HG03103 (cell line): ENCODE data around the gene TUSC2.
A peak's percentile ranks its signal among the peaks of the same experiment; 100 is the strongest.

Experiments used
- ATAC-seq: cut with Tn5 transposase; IDR thresholded peaks from one replicate; pipeline ENCODE4 v1.9.1; 2021; ENCODE audit warnings: low read depth; ENCODE audit not compliant: unreplicated experiment

TUSC2 gene, protein sequence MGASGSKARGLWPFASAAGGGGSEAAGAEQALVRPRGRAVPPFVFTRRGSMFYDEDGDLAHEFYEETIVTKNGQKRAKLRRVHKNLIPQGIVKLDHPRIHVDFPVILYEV

GRCh38 chr3:50327943-50328691 is at the start of gene TUSC2:
TUSC2 (minus strand) TSS chr3:50328223; CDS start chr3:50328099, 124 bp downstream.
- ATAC-seq, result peak; percentile 84

GRCh38 chr3:50375258-50375931 is 47.4 kb upstream of the TUSC2 start:
- no peak for ATAC-seq

DNA sequence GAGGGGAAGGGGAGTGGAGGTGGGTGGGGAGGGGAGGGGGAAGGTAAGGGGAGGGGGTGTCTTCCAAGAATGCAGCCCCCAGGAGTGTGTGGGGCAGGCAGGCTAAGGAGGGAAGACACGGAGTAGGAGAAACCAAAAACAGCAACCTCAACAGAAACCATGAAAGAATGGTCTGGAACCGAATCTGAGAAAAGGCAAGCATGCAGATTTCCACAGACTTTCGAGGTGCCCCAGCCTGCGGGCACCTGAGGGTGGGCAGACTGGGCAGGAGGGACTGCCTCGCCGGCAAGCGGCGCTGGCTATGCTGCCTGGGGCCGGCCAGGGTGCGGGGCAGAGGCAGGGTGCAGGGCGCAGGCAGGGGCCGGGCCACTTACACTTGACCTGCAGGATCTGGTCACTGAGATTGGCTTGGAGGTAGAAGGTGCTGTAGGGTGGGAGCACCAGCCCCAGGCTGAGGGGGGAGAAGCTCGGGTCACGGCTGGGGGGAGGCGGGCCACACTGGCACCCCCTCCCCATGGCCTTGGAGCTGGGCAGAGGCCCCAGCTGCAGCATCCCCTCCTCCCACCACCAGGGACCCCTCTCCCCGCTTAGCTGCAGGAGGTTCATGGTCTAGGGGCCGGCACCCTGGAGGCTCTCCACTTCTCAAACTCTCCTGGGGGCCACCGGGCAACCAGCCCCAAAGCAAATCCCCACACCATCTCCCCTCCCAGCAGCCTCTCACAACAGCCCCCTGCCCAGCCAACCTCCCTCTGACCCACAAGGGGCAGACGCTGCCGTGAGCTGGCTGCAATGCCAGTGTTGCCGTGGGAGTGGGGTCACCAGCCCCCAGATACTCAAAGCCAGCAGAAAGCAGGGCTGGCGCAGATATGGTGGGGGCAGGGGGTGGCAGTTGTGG is 46.6 kb upstream of the TUSC2 start:
- no peak for ATAC-seq

GRCh38 chr3:50373146-50374051 is 45.4 kb upstream of the TUSC2 start:
- ATAC-seq, result no peak

DNA sequence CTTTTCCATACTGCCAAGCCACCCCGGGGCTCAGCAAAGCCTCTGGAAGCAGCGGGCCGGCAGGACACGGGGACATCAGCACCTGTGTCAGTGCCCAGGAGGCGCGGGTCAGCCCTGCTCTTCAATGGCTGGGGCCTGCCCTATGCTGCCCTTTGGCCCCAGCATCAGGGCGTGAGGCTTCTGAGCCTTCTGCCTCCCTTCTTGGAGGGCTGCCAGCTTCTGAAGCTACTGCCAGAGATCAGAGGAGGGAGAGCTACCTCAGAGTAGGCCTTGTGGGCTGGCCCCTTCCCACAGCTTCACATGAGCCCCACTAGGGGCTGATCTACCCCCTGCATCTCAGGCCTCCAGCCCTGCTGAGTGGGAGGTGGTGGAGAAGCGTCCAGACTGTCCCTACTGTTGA is 44.3 kb upstream of the TUSC2 start:
- ATAC-seq, result no peak

- ATAC-seq, result no peak
These were observed 43.2 kb upstream of the TUSC2 start for GRCh38 chr3:50371133-50371685.

- no peak for ATAC-seq
These were observed 42.6 kb upstream of the TUSC2 start for GRCh38 chr3:50370594-50370993.

GRCh38 chr3:50369012-50369670 is 41.1 kb upstream of the TUSC2 start:
- no peak for ATAC-seq

- no peak for ATAC-seq
These were observed 37.8 kb upstream of the TUSC2 start for GRCh38 chr3:50365842-50366220.

- ATAC-seq, result peak; percentile 91
These were observed 37.2 kb upstream of the TUSC2 start for GRCh38 chr3:50365080-50365841.

- peak; percentile 7 for ATAC-seq
These were observed 36.6 kb upstream of the TUSC2 start for GRCh38 chr3:50364573-50365079.

DNA sequence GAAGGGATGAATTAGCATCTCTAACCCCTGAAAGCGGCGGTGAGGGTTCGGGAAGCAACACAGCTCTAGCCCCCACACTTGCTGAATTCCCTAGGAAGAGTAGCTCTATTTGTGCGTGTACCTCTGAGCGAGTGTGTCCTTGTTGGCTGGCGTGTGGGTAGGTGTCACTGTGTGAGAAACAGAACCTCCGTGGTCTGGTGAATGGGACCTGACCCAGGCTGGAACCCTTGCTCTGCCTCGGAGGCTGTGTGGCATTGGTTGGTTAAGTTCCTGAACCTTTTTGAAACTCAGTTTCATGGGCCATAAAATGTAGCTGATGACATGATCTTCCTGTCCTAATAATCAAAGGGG is 31.7 kb upstream of the TUSC2 start:
- ATAC-seq, result peak; percentile 9

- ATAC-seq, result peak; percentile 99
These were observed 31.1 kb upstream of the TUSC2 start, which contains the start of gene TMEM115 for GRCh38 chr3:50358911-50359759. TMEM115 (minus strand) TSS chr3:50359521; CDS start chr3:50359063, 458 bp downstream.

DNA sequence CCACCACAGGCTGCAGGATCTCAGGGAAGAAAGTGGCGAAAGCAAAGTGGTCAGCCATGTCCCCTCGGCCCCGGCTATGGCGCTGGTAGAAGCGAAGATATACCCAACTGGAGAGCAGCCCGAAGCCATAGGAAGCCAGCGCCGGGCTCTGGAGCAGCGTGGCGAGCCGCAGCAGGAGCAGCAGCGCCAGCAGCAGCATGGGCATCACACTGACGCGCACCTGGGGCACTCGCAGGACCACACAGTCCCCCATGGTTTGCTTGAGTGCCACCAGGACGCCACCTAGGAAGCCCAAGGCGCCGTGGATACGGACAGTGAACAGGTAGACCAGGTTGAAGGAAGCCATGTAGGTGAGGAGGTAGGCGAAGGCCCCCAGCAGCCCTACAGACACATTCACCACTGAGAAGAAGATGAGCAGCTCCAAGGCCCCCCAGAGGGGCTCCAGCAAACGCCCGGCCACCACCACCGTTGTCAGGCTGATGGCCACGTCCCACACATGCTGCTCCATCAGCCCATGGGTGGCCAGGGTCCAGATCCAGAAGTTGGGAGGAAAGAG is 30.4 kb upstream of the TUSC2 start:
- ATAC-seq, result no peak

- ATAC-seq, result no peak
These were observed 29.5 kb upstream of the TUSC2 start for GRCh38 chr3:50357481-50357880.

DNA sequence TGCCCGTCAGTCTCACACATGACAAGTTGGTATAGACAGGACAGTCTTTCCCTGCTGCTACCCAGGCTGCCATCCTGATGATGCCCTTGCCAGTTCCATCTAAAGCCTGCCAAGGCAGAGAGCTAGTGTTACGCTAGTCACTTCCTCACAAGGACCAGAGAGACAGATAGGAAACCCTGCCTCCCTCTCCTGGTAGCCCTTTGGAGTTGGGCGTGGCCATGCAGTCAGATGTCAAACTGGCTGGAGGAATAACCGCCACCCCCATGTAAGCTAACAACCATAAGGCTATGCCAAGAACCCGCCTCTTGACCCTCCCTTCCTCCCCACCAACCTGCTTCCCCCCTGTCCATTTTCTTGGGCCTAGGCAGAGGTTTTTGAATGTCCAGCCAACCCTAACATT is 28.5 kb upstream of the TUSC2 start:
- no peak for ATAC-seq
